ENCODE measurements around the gene NBDY.
A peak's percentile ranks its signal among the peaks of the same experiment; 100 is the strongest.
"Not testable (repeated sequence)": the region's sequence is repeated elsewhere in the genome, so short reads cannot be mapped to it uniquely, and the experiment has no call there.

Gene NBDY

DNA sequence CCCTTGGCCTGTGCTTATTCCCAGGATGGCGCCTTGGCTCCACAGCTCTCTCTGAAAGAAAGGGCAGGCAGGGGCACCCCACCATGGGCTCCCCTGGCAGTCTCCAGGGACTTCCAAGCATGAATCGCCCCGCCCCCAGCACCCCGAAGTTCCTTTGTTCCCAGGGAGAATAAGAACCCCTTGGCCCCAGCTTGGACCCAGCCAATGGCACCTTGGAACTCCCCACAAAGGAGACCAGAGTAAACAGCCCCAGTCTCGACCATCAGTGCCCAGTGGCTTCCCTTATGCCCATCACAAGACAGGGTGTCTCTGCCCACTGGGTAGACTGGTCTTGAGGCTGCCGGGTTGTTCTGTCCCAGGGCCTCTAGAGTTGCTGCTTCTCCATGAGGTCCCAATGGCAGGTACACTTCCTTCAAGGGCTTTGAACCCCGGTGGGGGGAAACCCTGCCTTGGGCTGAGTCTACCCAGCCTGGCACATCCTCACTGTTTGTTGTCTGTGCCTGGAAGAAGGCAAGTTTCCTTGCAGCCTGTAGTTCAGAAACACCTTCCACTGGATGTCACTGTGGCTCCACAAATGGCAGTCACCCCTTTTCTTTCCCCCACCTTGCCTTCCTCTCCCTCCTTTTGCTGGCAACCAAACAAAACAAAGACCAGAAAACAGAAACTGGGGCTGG, 30.8 kb downstream of the NBDY start:
- no peak overlapping the region for H3K4me3 ChIP-seq (ENCODE audit: control insufficient read depth, low read depth, low read length)
- DNase-seq (ENCODE audit: low read depth), result no peak
- TF ChIP-seq, protein P1, sequence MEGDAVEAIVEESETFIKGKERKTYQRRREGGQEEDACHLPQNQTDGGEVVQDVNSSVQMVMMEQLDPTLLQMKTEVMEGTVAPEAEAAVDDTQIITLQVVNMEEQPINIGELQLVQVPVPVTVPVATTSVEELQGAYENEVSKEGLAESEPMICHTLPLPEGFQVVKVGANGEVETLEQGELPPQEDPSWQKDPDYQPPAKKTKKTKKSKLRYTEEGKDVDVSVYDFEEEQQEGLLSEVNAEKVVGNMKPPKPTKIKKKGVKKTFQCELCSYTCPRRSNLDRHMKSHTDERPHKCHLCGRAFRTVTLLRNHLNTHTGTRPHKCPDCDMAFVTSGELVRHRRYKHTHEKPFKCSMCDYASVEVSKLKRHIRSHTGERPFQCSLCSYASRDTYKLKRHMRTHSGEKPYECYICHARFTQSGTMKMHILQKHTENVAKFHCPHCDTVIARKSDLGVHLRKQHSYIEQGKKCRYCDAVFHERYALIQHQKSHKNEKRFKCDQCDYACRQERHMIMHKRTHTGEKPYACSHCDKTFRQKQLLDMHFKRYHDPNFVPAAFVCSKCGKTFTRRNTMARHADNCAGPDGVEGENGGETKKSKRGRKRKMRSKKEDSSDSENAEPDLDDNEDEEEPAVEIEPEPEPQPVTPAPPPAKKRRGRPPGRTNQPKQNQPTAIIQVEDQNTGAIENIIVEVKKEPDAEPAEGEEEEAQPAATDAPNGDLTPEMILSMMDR (conservative IDR thresholded peaks at IDR 0.05; ENCODE audit: control insufficient read depth, insufficient read depth, low read depth, low read length), result no peak

GRCh38 chrX:56760410-56761124, 31.5 kb downstream of the NBDY start:
- not testable (repeated sequence) for H3K4me3 ChIP-seq (ENCODE audit: control insufficient read depth, low read depth, low read length); DNase-seq (ENCODE audit: low read depth)

DNA sequence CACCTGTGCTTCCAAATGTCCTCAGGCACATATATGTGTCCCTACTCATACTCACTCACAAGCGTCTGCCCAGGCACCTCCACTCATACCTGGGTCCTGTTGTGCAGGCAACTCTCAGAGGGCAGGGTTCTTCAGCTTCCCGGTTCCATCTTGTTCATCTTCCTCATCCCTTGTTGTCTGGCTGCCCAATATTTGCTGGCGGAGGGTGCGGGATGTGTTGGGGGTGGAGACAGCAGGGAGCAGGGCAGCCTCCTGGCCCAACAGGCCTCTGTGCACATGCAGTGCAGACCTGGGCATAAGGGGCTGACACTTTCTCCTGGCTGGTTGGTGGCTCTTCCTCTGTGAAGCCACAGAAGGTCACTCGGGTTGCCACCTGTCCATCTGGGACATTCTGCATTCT, 32.1 kb downstream of the NBDY start:
- H3K4me3 ChIP-seq (ENCODE audit: control insufficient read depth, low read depth, low read length), result no peak overlapping the region
- TF ChIP-seq, protein P1 (conservative IDR thresholded peaks at IDR 0.05; ENCODE audit: control insufficient read depth, insufficient read depth, low read depth, low read length), result no peak
- DNase-seq (ENCODE audit: low read depth), result no peak

- TF ChIP-seq, protein P1 (conservative IDR thresholded peaks at IDR 0.05; ENCODE audit: control insufficient read depth, insufficient read depth, low read depth, low read length), result no peak
- no peak overlapping the region for H3K4me3 ChIP-seq (ENCODE audit: control insufficient read depth, low read depth, low read length)
- no peak for DNase-seq (ENCODE audit: low read depth)
These were observed 33.2 kb downstream of the NBDY start for GRCh38 chrX:56762220-56762619.

- no peak overlapping the region for H3K4me3 ChIP-seq (ENCODE audit: control insufficient read depth, low read depth, low read length)
- TF ChIP-seq, protein P1 (conservative IDR thresholded peaks at IDR 0.05; ENCODE audit: control insufficient read depth, insufficient read depth, low read depth, low read length), result no peak
- no peak for DNase-seq (ENCODE audit: low read depth)
These were observed 33.9 kb downstream of the NBDY start for GRCh38 chrX:56762707-56763555.

DNA sequence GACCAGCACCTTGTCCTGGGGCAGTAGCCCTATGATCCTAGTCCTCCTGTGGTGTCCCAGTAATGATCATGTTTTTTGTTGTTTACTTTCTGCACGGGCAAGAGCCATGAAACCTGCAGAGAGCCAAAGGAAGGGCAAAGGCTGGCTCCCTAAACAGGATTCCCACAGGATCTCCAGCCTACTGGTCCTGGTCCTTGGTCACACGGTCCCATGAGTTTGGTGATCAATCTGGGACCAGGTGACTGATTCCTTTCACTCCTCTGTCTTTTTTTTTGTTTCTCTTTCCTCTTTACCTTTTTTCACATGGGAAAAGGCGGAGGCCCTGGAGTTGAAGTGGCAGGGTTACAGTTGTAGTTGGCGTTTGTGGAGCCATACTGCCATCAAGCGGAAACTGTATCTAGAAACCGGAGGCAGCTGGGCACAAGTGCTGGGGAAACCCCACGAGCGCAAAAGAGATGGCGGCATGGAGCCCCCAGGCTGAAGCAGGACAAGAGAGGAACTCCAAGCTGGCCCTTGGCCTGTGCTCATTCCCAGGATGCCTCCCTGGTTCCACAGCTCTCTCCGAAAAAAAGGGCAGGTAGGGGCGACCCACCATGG, 34.6 kb downstream of the NBDY start:
- peak; percentile 77 for DNase-seq (ENCODE audit: low read depth)
- peak overlapping the region; percentile 59 for H3K4me3 ChIP-seq (ENCODE audit: control insufficient read depth, low read depth, low read length)
- TF ChIP-seq, protein P1 (conservative IDR thresholded peaks at IDR 0.05; ENCODE audit: control insufficient read depth, insufficient read depth, low read depth, low read length), result peak; percentile 37

Data from fibroblast of mammary gland (primary cell).